GM19035 (cell line): ENCODE measurements around the gene JUNB.

Source experiments
- ATAC-seq: cut with Tn5 transposase; IDR thresholded peaks from one replicate; pipeline ENCODE4 v1.9.1; 2021; ENCODE audit not compliant: unreplicated experiment

Gene JUNB

GRCh38 chr19:12773571-12773970, 17.7 kb upstream of the JUNB start:
- ATAC-seq, result no peak

GRCh38 chr19:12774588-12775555, 16.4 kb upstream of the JUNB start, which contains the start of gene HOOK2:
Gene HOOK2 (minus strand): TSS chr19:12775552. CDS start chr19:12775449, 103 bp downstream.
- peak; percentile 19 for ATAC-seq

- ATAC-seq, result peak; percentile 38
Observed at GRCh38 chr19:12777217-12778016, 13.9 kb upstream of the JUNB start.

GRCh38 chr19:12778017-12778904, 13.0 kb upstream of the JUNB start:
- ATAC-seq, result no peak

GRCh38 chr19:12778905-12779161, 12.5 kb upstream of the JUNB start:
- no peak for ATAC-seq

- ATAC-seq, result no peak
Observed at GRCh38 chr19:12779162-12779993, 11.9 kb upstream of the JUNB start.

GRCh38 chr19:12782174-12782423, 9.2 kb upstream of the JUNB start:
- peak; percentile 9 for ATAC-seq

- ATAC-seq, result peak; percentile 36
Observed at GRCh38 chr19:12782424-12783290, 8.6 kb upstream of the JUNB start.

GRCh38 chr19:12783291-12783848, 7.9 kb upstream of the JUNB start:
- no peak for ATAC-seq

- ATAC-seq, result no peak
Observed at GRCh38 chr19:12783849-12784393, 7.4 kb upstream of the JUNB start.

GRCh38 chr19:12784394-12784870, 6.9 kb upstream of the JUNB start:
- no peak for ATAC-seq

- ATAC-seq, result no peak
Observed at GRCh38 chr19:12784871-12785430, 6.3 kb upstream of the JUNB start.

- ATAC-seq, result no peak
Observed at GRCh38 chr19:12785431-12786031, 5.8 kb upstream of the JUNB start.

- ATAC-seq, result no peak
Observed at GRCh38 chr19:12786141-12786870, 5.0 kb upstream of the JUNB start.

GRCh38 chr19:12786952-12787351, 4.3 kb upstream of the JUNB start:
- no peak for ATAC-seq

- no peak for ATAC-seq
Observed at GRCh38 chr19:12787458-12787857, 3.8 kb upstream of the JUNB start.

GRCh38 chr19:12788042-12788681, 3.1 kb upstream of the JUNB start:
- no peak for ATAC-seq
